ENCODE data around the gene SEMA3D.

The SEMA3D gene

DNA sequence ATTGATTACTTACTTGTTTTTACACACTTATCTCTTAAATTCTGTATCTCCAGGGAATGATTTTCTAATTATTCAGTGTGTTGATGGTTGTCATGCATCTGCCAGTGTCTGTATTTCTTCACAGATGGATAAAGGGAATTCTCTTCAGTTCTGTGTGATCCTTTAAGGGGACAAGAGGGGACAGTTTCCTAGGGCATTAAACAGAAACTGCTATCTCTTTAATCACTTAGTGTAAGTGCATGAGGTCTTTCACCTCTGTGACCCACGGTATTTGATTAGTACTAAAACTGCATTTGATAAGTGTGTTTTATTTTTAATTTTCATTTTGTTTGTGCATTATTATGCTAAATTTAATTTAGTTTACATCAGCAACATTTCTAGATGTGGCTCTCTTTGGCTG is 26.6 kb upstream of the SEMA3D start:
- H3K4me1 Mint-ChIP-seq = no peaks in the 10 kb centered on the region
- DNase-seq (ENCODE audit: low spot score in 2 of 2) (no peak), ATAC-seq (replicated peaks; ENCODE audit: extremely low read depth, poor library complexity, severe bottlenecking) (no peak)
- H3K9me3 Mint-ChIP-seq = peaks cover 6% of the 10 kb centered on the region
- H3K36me3 Mint-ChIP-seq (ENCODE audit: insufficient read depth) = no peaks in the 10 kb centered on the region
- H3K27me3 Mint-ChIP-seq = no peaks in the 10 kb centered on the region
- H3K4me3 Mint-ChIP-seq = no peak overlapping the region
- no peak overlapping the region for H3K27ac Mint-ChIP-seq (ENCODE audit: low read depth)

DNA sequence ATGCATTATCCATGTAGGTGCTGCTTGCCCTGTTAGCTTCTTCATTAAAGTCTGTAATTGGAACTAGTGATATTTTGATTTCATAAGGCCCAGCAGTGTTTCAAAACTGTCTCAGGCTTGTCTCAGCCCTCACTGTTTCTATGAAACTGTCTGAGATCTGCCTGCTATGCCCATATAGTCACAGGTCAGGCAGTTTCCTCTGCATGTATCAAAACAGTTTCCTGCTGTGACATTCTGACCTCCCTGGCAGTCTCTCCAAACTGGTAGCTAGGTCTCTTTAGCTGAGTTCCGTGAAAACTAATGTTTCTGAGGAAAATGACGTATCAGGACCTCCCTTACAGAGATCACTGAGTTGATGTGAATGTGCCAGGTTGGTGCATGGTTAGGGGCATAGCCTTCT is 18.9 kb upstream of the SEMA3D start:
- no peaks in the 10 kb centered on the region for H3K36me3 Mint-ChIP-seq (ENCODE audit: insufficient read depth)
- no peak overlapping the region for H3K27ac Mint-ChIP-seq (ENCODE audit: low read depth)
- no peak for ATAC-seq (replicated peaks; ENCODE audit: extremely low read depth, poor library complexity, severe bottlenecking)
- no peaks in the 10 kb centered on the region for H3K4me1 Mint-ChIP-seq
- no peaks in the 10 kb centered on the region for H3K27me3 Mint-ChIP-seq
- no peak overlapping the region for H3K4me3 Mint-ChIP-seq
- DNase-seq (ENCODE audit: low spot score in 2 of 2) = no peak
- H3K9me3 Mint-ChIP-seq = peaks cover 21% of the 10 kb centered on the region

DNA sequence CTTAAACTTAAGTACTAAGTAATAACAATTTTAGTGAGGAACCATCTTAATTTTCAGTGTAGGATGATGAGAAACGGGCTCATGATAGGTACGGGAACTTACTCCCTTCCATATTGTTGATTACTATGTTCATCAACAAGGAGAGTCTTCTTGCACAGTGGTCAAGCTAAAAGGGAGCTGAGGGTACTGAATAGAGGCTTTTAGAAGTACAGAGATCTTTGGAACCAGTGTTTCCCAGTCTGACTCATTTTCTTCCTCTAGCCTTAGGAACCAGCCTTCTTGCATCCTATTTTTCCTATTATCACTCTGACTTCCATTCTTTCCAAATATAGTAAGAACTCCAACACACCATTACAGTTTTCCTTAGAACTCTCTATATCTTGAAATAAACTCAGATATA is 17.6 kb upstream of the SEMA3D start:
- ATAC-seq (replicated peaks; ENCODE audit: extremely low read depth, poor library complexity, severe bottlenecking) (no peak), DNase-seq (ENCODE audit: low spot score in 2 of 2) (no peak)
- no peak overlapping the region for H3K27ac Mint-ChIP-seq (ENCODE audit: low read depth)
- peaks cover 21% of the 10 kb centered on the region for H3K9me3 Mint-ChIP-seq
- H3K4me3 Mint-ChIP-seq = no peak overlapping the region
- no peaks in the 10 kb centered on the region for H3K27me3 Mint-ChIP-seq
- H3K36me3 Mint-ChIP-seq (ENCODE audit: insufficient read depth) = no peaks in the 10 kb centered on the region
- no peaks in the 10 kb centered on the region for H3K4me1 Mint-ChIP-seq

DNA sequence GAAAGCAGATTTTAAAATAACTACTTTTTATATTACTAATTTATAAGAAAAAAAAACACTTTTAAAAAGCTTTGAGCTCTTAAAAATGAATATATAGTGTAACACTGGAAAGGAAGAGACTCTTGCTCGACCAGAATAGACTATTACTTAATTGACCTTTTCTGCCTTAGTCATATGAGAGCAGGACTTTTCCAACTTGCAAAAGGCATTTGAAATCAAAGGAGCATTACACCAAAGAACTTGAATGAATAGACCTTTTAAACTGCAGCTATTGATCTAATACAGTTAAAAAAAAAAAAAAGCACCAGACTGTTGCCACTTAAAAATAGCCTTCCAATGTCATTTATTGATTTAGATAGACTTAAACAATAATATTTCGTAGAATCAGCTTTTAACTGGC is 17.2 kb upstream of the SEMA3D start:
- H3K4me1 Mint-ChIP-seq = no peaks in the 10 kb centered on the region
- peaks cover 16% of the 10 kb centered on the region for H3K9me3 Mint-ChIP-seq
- no peaks in the 10 kb centered on the region for H3K27me3 Mint-ChIP-seq
- DNase-seq (ENCODE audit: low spot score in 2 of 2) = no peak
- H3K4me3 Mint-ChIP-seq = no peak overlapping the region
- no peak overlapping the region for H3K27ac Mint-ChIP-seq (ENCODE audit: low read depth)
- ATAC-seq (replicated peaks; ENCODE audit: extremely low read depth, poor library complexity, severe bottlenecking) = no peak
- no peaks in the 10 kb centered on the region for H3K36me3 Mint-ChIP-seq (ENCODE audit: insufficient read depth)

DNA sequence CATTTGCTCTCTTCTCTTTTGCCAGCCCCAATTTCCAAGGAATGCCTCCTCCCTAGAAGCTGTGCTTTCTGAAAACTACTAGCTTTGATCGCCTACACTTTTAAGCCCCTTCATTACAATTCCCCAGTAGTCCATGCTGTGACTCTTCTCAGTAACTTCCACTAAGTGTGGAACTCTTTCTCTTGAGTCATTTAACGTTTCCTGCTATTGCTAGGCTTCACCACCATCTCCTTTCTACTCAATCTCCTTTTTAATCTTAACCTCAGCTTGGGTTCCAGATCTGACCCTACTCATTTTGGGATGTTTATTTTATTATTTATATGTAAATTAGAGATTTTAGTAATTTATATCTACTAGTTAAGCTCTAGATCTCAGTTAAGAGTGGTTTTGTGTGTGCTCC is 14.4 kb upstream of the SEMA3D start:
- Mint-ChIP-seq H3K4me1 (no peaks in the 10 kb centered on the region), H3K36me3 (ENCODE audit: insufficient read depth) (no peaks in the 10 kb centered on the region), H3K27me3 (no peaks in the 10 kb centered on the region), H3K9me3 (peaks cover 17% of the 10 kb centered on the region), H3K27ac (ENCODE audit: low read depth) (no peak overlapping the region), H3K4me3 (no peak overlapping the region)
- DNase-seq (ENCODE audit: low spot score in 2 of 2) (no peak), ATAC-seq (replicated peaks; ENCODE audit: extremely low read depth, poor library complexity, severe bottlenecking) (no peak)

DNA sequence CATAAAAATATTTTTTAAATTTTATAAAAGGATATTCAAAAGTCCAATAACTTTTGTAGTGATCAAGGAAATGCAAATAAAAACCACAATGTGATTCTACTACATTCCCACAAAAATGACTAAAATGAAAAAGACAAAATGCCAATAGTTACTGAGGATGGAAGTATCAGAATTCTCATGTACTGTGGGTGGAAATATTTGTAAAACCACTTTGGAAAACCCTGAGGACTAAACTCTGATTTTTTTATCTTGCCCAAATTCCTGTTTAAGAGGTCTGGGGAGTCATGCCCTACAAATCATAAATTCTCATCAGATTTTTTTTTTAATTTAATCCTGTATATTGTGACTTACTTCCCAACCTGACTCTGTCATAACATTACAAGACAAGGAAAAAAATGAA is 9.8 kb upstream of the SEMA3D start:
- H3K27me3 Mint-ChIP-seq = no peaks in the 10 kb centered on the region
- ATAC-seq (replicated peaks; ENCODE audit: extremely low read depth, poor library complexity, severe bottlenecking) (no peak), DNase-seq (ENCODE audit: low spot score in 2 of 2) (no peak)
- H3K4me3 Mint-ChIP-seq = no peak overlapping the region
- no peak overlapping the region for H3K27ac Mint-ChIP-seq (ENCODE audit: low read depth)
- no peaks in the 10 kb centered on the region for H3K36me3 Mint-ChIP-seq (ENCODE audit: insufficient read depth)
- H3K4me1 Mint-ChIP-seq = no peaks in the 10 kb centered on the region
- H3K9me3 Mint-ChIP-seq = peaks cover 14% of the 10 kb centered on the region

DNA sequence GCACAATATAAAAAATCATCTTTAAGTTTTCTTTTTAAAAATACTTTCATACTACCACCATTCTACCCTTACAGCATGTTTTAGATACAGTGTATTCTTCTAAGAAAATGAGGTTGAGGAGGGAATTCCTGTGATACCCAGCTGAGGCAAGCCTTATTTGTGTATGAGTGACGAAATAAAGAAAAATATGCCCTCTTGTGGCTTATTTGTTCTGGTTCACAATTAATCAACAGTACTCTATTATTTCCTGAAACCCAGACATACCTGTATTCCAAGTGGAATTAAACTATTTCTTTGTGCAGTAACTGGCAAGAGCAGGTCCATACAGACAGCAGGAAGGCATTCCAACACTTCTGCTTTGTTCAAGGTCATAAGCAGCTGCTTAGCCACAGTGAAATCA is 4.5 kb upstream of the SEMA3D start:
- H3K36me3 Mint-ChIP-seq (ENCODE audit: insufficient read depth) = peaks cover 2% of the 10 kb centered on the region
- ATAC-seq (replicated peaks; ENCODE audit: extremely low read depth, poor library complexity, severe bottlenecking) (no peak), DNase-seq (ENCODE audit: low spot score in 2 of 2) (no peak)
- H3K9me3 Mint-ChIP-seq = peaks cover 10% of the 10 kb centered on the region
- H3K27me3 Mint-ChIP-seq = no peaks in the 10 kb centered on the region
- H3K4me1 Mint-ChIP-seq = no peaks in the 10 kb centered on the region
- H3K4me3 Mint-ChIP-seq = no peak overlapping the region
- H3K27ac Mint-ChIP-seq (ENCODE audit: low read depth) = no peak overlapping the region

DNA sequence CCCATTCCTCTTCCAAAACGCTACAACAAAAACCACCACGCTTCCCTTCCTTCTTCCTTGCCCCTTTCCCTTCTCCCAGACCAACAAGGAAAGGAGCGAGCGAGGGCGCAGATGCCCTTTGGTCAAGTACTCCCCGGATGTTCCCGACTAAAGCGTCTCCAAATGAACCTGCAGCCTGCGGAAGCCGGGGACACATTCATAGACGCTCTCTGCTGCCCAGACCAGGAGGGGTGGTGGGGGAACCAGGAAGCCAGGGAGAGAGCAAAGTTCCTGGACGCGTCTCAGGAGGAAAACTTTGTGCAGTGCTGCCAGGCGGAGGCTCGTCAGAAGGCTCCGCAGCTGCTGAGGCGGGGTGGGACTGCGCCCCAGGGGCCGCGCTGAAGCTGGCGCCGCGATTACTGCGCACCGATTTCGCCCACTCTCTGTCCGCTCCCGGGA is 754 bp downstream of the SEMA3D start:
- Mint-ChIP-seq H3K4me3 (peak overlapping the region; percentile 21), H3K27ac (ENCODE audit: low read depth) (no peak overlapping the region), H3K27me3 (peaks cover 10% of the 10 kb centered on the region), H3K9me3 (peaks cover 15% of the 10 kb centered on the region), H3K4me1 (no peaks in the 10 kb centered on the region), H3K36me3 (ENCODE audit: insufficient read depth) (peaks cover 4% of the 10 kb centered on the region)
- DNase-seq (ENCODE audit: low spot score in 2 of 2) (no peak), ATAC-seq (replicated peaks; ENCODE audit: extremely low read depth, poor library complexity, severe bottlenecking) (no peak)

DNA sequence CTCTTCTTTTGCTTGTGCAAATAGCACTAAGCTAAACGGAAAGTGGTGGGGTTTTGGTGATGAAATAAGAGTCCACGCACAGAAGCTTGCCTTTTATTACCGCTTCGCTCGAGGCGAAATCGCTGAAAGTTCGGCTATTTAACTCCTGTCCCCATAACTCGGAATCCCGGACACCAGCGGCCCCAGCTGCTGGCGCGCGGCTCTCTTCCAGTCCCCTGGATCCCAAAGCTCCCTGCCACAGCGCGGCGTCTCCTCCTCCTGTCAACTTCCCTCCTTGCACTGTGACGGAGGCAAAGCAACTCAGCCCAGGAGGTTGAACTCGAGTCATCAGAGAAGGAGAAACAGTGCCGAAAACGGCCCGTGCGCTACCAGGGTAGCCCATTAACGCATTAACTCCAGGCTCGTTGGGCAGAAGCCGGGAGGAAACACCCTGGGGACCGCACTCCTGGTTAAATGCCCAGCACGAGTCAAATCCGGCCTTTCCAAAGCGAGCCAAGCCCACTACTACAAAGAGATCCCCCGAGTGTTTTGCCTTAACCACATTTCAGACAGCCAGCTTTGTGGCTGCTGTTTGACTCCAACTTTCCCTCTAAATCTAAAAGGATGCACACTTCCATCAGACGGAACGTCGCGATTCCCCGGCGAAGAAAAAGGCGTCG is 1.3 kb downstream of the SEMA3D start:
- ATAC-seq (replicated peaks; ENCODE audit: extremely low read depth, poor library complexity, severe bottlenecking) (no peak), DNase-seq (ENCODE audit: low spot score in 2 of 2) (no peak)
- H3K27ac Mint-ChIP-seq (ENCODE audit: low read depth) = no peak overlapping the region
- H3K4me1 Mint-ChIP-seq = no peaks in the 10 kb centered on the region
- peak overlapping the region; percentile 21 for H3K4me3 Mint-ChIP-seq
- peaks cover 10% of the 10 kb centered on the region for H3K27me3 Mint-ChIP-seq
- peaks cover 4% of the 10 kb centered on the region for H3K36me3 Mint-ChIP-seq (ENCODE audit: insufficient read depth)
- H3K9me3 Mint-ChIP-seq = peaks cover 19% of the 10 kb centered on the region

DNA sequence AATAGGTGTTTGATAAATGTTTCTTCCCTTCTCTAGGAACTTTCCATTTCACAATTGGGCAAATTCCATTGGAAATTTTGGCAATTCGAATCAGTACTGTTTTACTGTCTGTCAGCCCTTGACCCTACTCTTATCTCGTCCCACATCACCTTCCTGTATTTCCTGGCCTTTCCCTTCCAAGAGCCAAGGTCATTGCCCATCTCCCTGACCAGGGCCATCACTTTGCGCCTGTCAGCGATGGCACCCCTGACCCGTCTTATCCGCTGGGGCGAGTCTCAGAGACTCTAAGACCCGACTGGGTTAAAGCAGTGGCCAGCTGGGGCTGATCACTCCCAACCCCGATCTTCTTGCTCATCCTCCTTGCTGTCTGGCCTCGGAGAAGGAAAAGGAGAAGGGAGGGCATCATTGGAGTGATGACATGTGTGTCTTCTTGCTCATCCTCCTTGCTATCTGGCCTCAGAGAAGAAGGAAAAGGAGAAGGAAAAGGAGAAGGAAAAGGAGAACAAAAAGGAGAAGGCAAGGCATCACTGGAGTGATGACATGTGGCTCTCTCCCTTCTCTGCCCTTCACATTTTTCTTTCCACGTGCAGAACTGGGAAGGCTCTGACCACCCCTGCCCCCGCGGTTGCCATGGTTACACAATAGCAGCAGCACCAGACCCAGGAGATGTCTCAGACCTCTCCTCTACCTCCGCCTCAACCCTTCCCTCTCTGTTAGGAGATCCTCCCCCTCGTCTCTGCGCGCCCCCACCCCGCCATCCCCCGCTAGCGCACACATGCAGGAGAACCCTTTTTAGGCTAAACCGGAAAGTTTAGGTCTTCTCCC is 2.0 kb downstream of the SEMA3D start:
- no peak for DNase-seq (ENCODE audit: low spot score in 2 of 2)
- no peak overlapping the region for H3K4me3 Mint-ChIP-seq

DNA sequence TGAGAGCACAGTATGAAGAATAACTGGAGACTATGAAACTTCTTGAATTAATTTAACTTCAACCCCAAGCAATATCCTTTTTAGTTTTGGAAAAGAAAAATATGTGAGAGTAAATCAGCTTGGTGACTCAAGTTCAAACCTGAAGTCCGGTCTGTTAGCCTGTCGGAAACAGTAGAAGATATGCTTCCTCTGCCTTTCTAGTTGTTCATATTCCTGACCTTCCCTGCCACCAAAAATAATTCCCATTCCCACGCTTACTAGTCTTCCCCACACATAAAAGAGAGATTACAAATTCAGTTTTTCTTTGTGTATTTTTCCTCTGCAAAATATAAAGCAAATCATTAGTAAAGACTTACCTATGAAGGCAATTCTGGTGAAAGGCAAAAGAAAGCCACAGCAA is 3.6 kb downstream of the SEMA3D start:
- ATAC-seq (replicated peaks; ENCODE audit: extremely low read depth, poor library complexity, severe bottlenecking) (no peak), DNase-seq (ENCODE audit: low spot score in 2 of 2) (no peak)
- Mint-ChIP-seq H3K36me3 (ENCODE audit: insufficient read depth) (peaks cover 2% of the 10 kb centered on the region), H3K4me3 (no peak overlapping the region), H3K27ac (ENCODE audit: low read depth) (no peak overlapping the region), H3K4me1 (no peaks in the 10 kb centered on the region), H3K27me3 (peaks cover 10% of the 10 kb centered on the region), H3K9me3 (peaks cover 22% of the 10 kb centered on the region)

More for the DNA sequence above, 2.0 kb downstream of the SEMA3D start:
- Mint-ChIP-seq H3K9me3 (peaks cover 20% of the 10 kb centered on the region), H3K36me3 (ENCODE audit: insufficient read depth) (peaks cover 3% of the 10 kb centered on the region), H3K27me3 (peaks cover 10% of the 10 kb centered on the region), H3K27ac (ENCODE audit: low read depth) (no peak overlapping the region), H3K4me1 (no peaks in the 10 kb centered on the region)
- no peak for ATAC-seq (replicated peaks; ENCODE audit: extremely low read depth, poor library complexity, severe bottlenecking)

DNA sequence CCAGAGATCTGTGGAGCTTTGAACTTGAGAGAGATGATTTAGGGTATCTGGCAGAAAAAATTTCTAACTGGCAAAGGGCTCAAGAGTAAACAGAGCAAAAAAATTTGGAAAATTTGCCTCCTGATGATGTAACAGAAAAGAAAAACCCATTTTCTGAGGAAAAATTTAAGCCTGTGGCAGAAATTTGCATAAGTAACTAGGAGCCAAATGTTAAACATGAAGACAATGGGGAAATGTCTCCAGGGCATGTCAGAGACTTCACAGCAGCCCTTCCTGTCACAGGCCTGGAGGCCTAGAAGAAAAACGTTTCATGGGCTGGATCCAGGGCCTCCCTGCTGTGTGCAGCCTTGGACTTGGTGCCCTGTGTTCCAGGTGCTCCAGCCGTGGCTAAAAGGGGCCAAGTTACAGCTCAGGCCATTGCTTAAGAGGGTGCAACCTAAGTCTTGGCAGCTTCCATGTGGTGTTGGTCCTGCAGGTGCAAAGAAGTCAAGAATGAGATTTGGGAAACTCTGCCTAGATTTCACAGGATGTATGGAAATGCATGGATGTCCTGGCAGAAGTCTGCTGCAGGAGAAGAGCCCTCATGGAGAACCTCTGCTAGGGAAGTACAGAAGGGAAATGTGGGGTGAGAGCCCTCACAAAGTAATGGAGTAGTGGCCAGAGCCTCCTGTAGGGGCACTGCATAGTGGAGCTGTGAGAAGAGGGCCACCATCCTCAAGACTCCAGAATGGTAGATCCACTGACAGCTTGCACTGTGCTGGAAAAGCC is 8.1 kb downstream of the SEMA3D start:
- ATAC-seq (replicated peaks; ENCODE audit: extremely low read depth, poor library complexity, severe bottlenecking) (no peak), DNase-seq (ENCODE audit: low spot score in 2 of 2) (no peak)
- Mint-ChIP-seq H3K9me3 (peaks cover 24% of the 10 kb centered on the region), H3K4me3 (no peak overlapping the region), H3K27me3 (no peaks in the 10 kb centered on the region), H3K4me1 (no peaks in the 10 kb centered on the region), H3K27ac (ENCODE audit: low read depth) (no peak overlapping the region), H3K36me3 (ENCODE audit: insufficient read depth) (peaks cover 2% of the 10 kb centered on the region)
